Measurements from ENCODE around the gene LPCAT1. TPM values are rescaled to one million over a fixed set of nuclear protein-coding genes. Genes with fewer than 3 reads are reported as not detected.

Gene LPCAT1
- total RNA-seq, 1 donor from 2014 or later, result 41.9 TPM

GRCh38 chr5:1465966-1466471 lies 57.7 kb downstream of the LPCAT1 start:
- DNase-seq (ENCODE audit: low read depth) (no peak), FAIRE-seq (no peak)
- Histone ChIP-seq H3K4me2 (ENCODE audit: low read length) (no peak overlapping the region), H3K36me3 (ENCODE audit: insufficient read depth, low read length) (peaks cover 13% of the 10 kb centered on the region), H3K9me3 (ENCODE audit: insufficient read depth, low read depth, low read length) (no peaks in the 10 kb centered on the region), H3K9ac (ENCODE audit: low read length) (no peak overlapping the region), H3K79me2 (ENCODE audit: insufficient read depth, low read length) (no peaks in the 10 kb centered on the region), H3K27me3 (ENCODE audit: insufficient read depth, low read length) (no peaks in the 10 kb centered on the region), H4K20me1 (ENCODE audit: insufficient read depth, low read length) (peaks cover 36% of the 10 kb centered on the region), H3K27ac (ENCODE audit: low read depth, low read length) (no peak overlapping the region), H2AFZ (ENCODE audit: low read depth, low read length) (no peak overlapping the region), H3K4me3 (ENCODE audit: insufficient read depth, low read depth, low read length) (no peak overlapping the region), H3K4me1 (ENCODE audit: insufficient read depth, low read length) (peaks cover 8% of the 10 kb centered on the region)
- Mint-ChIP-seq H3K36me3 (ENCODE audit: low read depth, unreplicated experiment) (peaks cover 25% of the 10 kb centered on the region), H3K27me3 (ENCODE audit: low read depth, unreplicated experiment) (no peaks in the 10 kb centered on the region), H3K4me1 (ENCODE audit: low read depth, unreplicated experiment) (peaks cover 5% of the 10 kb centered on the region), H3K27ac (ENCODE audit: unreplicated experiment) (no peak overlapping the region), H3K4me3 (ENCODE audit: unreplicated experiment) (no peak overlapping the region), H3K9me3 (ENCODE audit: unreplicated experiment) (peaks cover 3% of the 10 kb centered on the region)
- TF ChIP-seq CTCF (IDR thresholded peaks at IDR 0.05; ENCODE audit: insufficient read depth, low read depth, low read length), result no peak
- TF ChIP-seq EZH2 (IDR thresholded peaks at IDR 0.05; ENCODE audit: insufficient read depth, low read length), result no peak

DNA sequence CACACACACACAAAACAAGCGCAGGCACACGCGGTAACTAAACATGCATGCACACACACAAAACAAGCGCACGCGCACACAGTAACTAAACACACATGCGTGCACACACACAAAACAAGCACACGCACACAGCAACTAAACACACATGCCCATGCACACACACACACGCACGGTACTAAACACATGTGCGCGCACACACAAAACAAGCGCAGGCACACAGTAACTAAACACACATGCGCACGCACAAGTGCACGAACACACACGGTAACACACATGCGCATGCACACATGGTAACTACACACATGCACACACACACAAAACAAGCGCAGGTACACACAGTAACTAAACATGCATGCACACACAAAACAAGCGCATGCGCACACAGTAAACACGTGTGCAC lies 58.6 kb downstream of the LPCAT1 start:
- Mint-ChIP-seq H3K4me1 (ENCODE audit: low read depth, unreplicated experiment) (peaks cover 3% of the 10 kb centered on the region), H3K27ac (ENCODE audit: unreplicated experiment) (no peak overlapping the region), H3K36me3 (ENCODE audit: low read depth, unreplicated experiment) (peaks cover 32% of the 10 kb centered on the region), H3K4me3 (ENCODE audit: unreplicated experiment) (no peak overlapping the region), H3K9me3 (ENCODE audit: unreplicated experiment) (peaks cover 5% of the 10 kb centered on the region), H3K27me3 (ENCODE audit: low read depth, unreplicated experiment) (no peaks in the 10 kb centered on the region)
- Histone ChIP-seq H3K4me1 (ENCODE audit: insufficient read depth, low read length) (peaks cover 5% of the 10 kb centered on the region), H4K20me1 (ENCODE audit: insufficient read depth, low read length) (peaks cover 27% of the 10 kb centered on the region), H3K4me3 (ENCODE audit: insufficient read depth, low read depth, low read length) (no peak overlapping the region), H3K27ac (ENCODE audit: low read depth, low read length) (no peak overlapping the region), H3K36me3 (ENCODE audit: insufficient read depth, low read length) (peaks cover 13% of the 10 kb centered on the region), H3K4me2 (ENCODE audit: low read length) (no peak overlapping the region), H3K79me2 (ENCODE audit: insufficient read depth, low read length) (no peaks in the 10 kb centered on the region), H3K9me3 (ENCODE audit: insufficient read depth, low read depth, low read length) (no peaks in the 10 kb centered on the region), H2AFZ (ENCODE audit: low read depth, low read length) (no peak overlapping the region), H3K27me3 (ENCODE audit: insufficient read depth, low read length) (no peaks in the 10 kb centered on the region), H3K9ac (ENCODE audit: low read length) (no peak overlapping the region)
- no peak for TF ChIP-seq EZH2 (IDR thresholded peaks at IDR 0.05; ENCODE audit: insufficient read depth, low read length)
- no peak for TF ChIP-seq CTCF (IDR thresholded peaks at IDR 0.05; ENCODE audit: insufficient read depth, low read depth, low read length)
- FAIRE-seq (no peak), DNase-seq (ENCODE audit: low read depth) (no peak)

GRCh38 chr5:1464511-1464910 lies 59.2 kb downstream of the LPCAT1 start:
- FAIRE-seq, result no peak
- peaks cover 13% of the 10 kb centered on the region for H3K36me3 ChIP-seq (ENCODE audit: insufficient read depth, low read length)
- H3K27me3 Mint-ChIP-seq (ENCODE audit: low read depth, unreplicated experiment), result no peaks in the 10 kb centered on the region

More at GRCh38 chr5:1464511-1464910, 59.2 kb downstream of the LPCAT1 start:
- no peak overlapping the region for H3K27ac Mint-ChIP-seq (ENCODE audit: unreplicated experiment)
- TF ChIP-seq CTCF (IDR thresholded peaks at IDR 0.05; ENCODE audit: insufficient read depth, low read depth, low read length), result no peak
- no peak for TF ChIP-seq EZH2 (IDR thresholded peaks at IDR 0.05; ENCODE audit: insufficient read depth, low read length)
- Histone ChIP-seq H3K4me2 (ENCODE audit: low read length) (no peak overlapping the region), H3K4me3 (ENCODE audit: insufficient read depth, low read depth, low read length) (no peak overlapping the region), H3K79me2 (ENCODE audit: insufficient read depth, low read length) (no peaks in the 10 kb centered on the region), H3K9ac (ENCODE audit: low read length) (no peak overlapping the region), H4K20me1 (ENCODE audit: insufficient read depth, low read length) (peaks cover 21% of the 10 kb centered on the region), H3K9me3 (ENCODE audit: insufficient read depth, low read depth, low read length) (no peaks in the 10 kb centered on the region), H3K4me1 (ENCODE audit: insufficient read depth, low read length) (no peaks in the 10 kb centered on the region), H3K27ac (ENCODE audit: low read depth, low read length) (no peak overlapping the region), H3K27me3 (ENCODE audit: insufficient read depth, low read length) (no peaks in the 10 kb centered on the region), H2AFZ (ENCODE audit: low read depth, low read length) (no peak overlapping the region)
- no peak overlapping the region for H3K4me3 Mint-ChIP-seq (ENCODE audit: unreplicated experiment)
- no peak for DNase-seq (ENCODE audit: low read depth)
- no peaks in the 10 kb centered on the region for H3K4me1 Mint-ChIP-seq (ENCODE audit: low read depth, unreplicated experiment)
- H3K9me3 Mint-ChIP-seq (ENCODE audit: unreplicated experiment), result peaks cover 5% of the 10 kb centered on the region
- H3K36me3 Mint-ChIP-seq (ENCODE audit: low read depth, unreplicated experiment), result peaks cover 37% of the 10 kb centered on the region
